Right atrium auricular region (tissue), 2 donors: ENCODE data around the gene NUDT3. TPM values are rescaled to one million over a fixed set of nuclear protein-coding genes. Genes with fewer than 3 reads are reported as not detected.
"Not testable (repeated sequence)": the region's sequence is repeated elsewhere in the genome, so short reads cannot be mapped to it uniquely, and the experiment has no call there.

ENCODE experiments used
- DNase-seq: peaks from one replicate; pipeline ENCODE4 v3.0.0-alpha.2; 2019; ENCODE audit warnings: low spot score
- H3K27ac ChIP-seq, 2 donors: fragments of 200-600 bp; sonication (generic); 1 replicate in 1 of 2; 2 replicates in 1 of 2; pipeline ENCODE4 v1.5.1; 2016 to 2019
- H3K27me3 ChIP-seq, 2 donors: fragments of 200-600 bp; sonication (generic); one replicate each; pipeline versions ENCODE4 v1.5.1 to v1.6.0; 2017 to 2019
- H3K36me3 ChIP-seq: fragments of 200-600 bp; sonication (generic); one replicate; pipeline ENCODE4 v1.5.1; 2016
- H3K4me1 ChIP-seq, 2 donors: fragments of 200-600 bp; sonication (generic); one replicate each; pipeline versions ENCODE4 v1.5.1 to v1.6.0; 2017 to 2019
- H3K4me3 ChIP-seq, 2 donors: fragments of 200-600 bp; sonication (generic); 1 replicate in 1 of 2; 2 replicates in 1 of 2; pipeline ENCODE4 v1.5.1; 2017 to 2019; ENCODE audit warnings: mild to moderate bottlenecking in 1 of 2, moderate library complexity in 1 of 2
- H3K9me3 ChIP-seq, 2 donors: fragments of 200-600 bp; sonication (generic); one replicate each; pipeline ENCODE4 v1.5.1; 2019
- CTCF ChIP-seq, 2 donors: fragments of 200-600 bp; sonication (generic); IDR thresholded peaks; one replicate each; pipeline ENCODE4 v1.5.1; 2019; ENCODE audit warnings: antibody characterized with exemption in 2 of 2
- total RNA-seq, 2 donors: library from RNA; depleted of rRNA; stranded (reverse); fragments of >200 nt; gene quantifications; one replicate each; pipeline ENCODE4 v1.1.0, GENCODE V29; 2016

Gene NUDT3
- total RNA-seq, 2 donors from 2014 or later: 47.2 to 53.5 TPM

DNA sequence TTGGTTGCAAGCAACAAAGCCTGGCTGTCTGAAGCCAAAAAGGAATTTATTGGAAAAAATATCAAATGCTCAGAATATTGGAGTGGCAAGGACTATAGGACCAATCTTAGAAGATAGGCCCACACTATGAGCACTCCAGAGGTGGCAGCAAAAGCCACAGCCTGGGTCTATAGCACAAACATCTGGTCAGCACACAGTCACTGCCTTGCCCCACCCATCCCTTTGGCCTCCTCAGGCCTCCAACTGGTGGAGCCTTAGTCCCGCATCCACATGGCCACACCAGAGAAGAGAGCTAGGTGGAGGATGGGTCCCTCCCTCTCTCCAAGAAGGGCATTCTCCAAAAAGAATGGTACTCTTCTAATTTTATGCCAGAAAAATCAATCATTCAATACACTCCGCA is 14.0 kb downstream of the NUDT3 start:
- Histone ChIP-seq H3K9me3 (no peaks in the 10 kb centered on the region), H3K4me1 (peaks cover 0 to 14% of the 10 kb centered on the region in 2 donors), H3K27me3 (no peaks in the 10 kb centered on the region), H3K36me3 (no peaks in the 10 kb centered on the region), H3K4me3 (no peak overlapping the region), H3K27ac (no peak overlapping the region)
- no peak for TF ChIP-seq CTCF (IDR thresholded peaks at IDR 0.05)
- DNase-seq: no peak

- H3K4me3 ChIP-seq: no peak overlapping the region
- no peaks in the 10 kb centered on the region for H3K36me3 ChIP-seq
- H3K27me3 ChIP-seq: no peaks in the 10 kb centered on the region
- no peak for DNase-seq
- TF ChIP-seq CTCF (IDR thresholded peaks at IDR 0.05): no peak
- H3K4me1 ChIP-seq: peaks cover 0 to 10% of the 10 kb centered on the region in 2 donors
- no peak overlapping the region for H3K27ac ChIP-seq
- no peaks in the 10 kb centered on the region for H3K9me3 ChIP-seq
These were observed 14.5 kb downstream of the NUDT3 start for GRCh38 chr6:34377984-34378383.

DNA sequence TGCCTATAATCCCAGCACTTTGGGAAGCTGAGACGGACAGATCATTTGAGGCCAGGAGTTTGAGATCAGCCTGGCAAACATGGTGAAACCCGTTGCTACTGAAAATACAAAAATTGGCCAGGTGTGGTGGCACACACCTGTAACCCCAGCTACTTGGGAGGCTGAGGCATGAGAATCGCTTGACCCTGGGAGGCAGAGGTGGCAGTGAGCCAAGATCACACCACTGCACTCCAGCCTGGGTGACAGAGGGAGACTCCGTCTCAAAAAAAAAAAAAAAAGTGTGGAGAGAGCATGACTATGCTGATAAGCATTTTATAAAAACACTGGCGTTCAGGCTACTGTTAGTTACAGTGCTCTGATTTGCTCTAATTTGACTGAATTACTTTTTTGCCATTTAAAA is 14.9 kb downstream of the NUDT3 start:
- H3K36me3 ChIP-seq, H3K4me3 ChIP-seq, H3K27me3 ChIP-seq, H3K27ac ChIP-seq, DNase-seq, H3K9me3 ChIP-seq: not testable (repeated sequence)
- peaks cover 0 to 10% of the 10 kb centered on the region in 2 donors for H3K4me1 ChIP-seq

DNA sequence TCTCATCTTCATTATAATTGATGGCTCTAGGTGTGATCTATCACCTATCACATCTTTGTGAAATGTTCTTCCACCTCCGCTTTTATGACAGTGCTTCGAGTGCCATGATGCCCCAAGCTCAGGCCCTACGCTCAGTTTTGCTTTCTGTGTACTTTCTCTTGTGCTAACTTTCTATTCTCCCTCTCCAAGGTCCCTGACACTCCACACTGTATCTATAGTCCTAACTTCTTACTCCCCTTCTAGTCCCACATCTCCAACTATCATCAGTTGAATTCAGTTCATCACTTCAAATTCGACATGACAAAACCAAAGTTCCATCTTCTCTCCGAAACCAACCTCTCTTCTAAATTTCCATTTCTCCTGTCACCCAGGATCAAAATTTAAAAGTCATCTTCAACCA is 16.6 kb downstream of the NUDT3 start:
- no peaks in the 10 kb centered on the region for H3K27me3 ChIP-seq
- TF ChIP-seq CTCF (IDR thresholded peaks at IDR 0.05): no peak
- H3K4me3 ChIP-seq: no peak overlapping the region
- no peaks in the 10 kb centered on the region for H3K9me3 ChIP-seq
- DNase-seq: no peak
- no peaks in the 10 kb centered on the region for H3K36me3 ChIP-seq
- H3K4me1 ChIP-seq: peaks cover 0 to 17% of the 10 kb centered on the region in 2 donors
- no peak overlapping the region for H3K27ac ChIP-seq

- Histone ChIP-seq H3K4me1 (peaks cover 0 to 29% of the 10 kb centered on the region in 2 donors), H3K27ac (no peak overlapping the region), H3K36me3 (no peaks in the 10 kb centered on the region), H3K9me3 (no peaks in the 10 kb centered on the region), H3K27me3 (no peaks in the 10 kb centered on the region), H3K4me3 (no peak overlapping the region)
- no peak for TF ChIP-seq CTCF (IDR thresholded peaks at IDR 0.05)
- no peak for DNase-seq
These were observed 18.0 kb downstream of the NUDT3 start for GRCh38 chr6:34374508-34374907.

GRCh38 chr6:34374069-34374468 is 18.4 kb downstream of the NUDT3 start:
- Histone ChIP-seq H3K36me3 (no peaks in the 10 kb centered on the region), H3K9me3 (no peaks in the 10 kb centered on the region), H3K27ac (no peak overlapping the region), H3K27me3 (no peaks in the 10 kb centered on the region), H3K4me3 (no peak overlapping the region), H3K4me1 (peaks cover 0 to 32% of the 10 kb centered on the region in 2 donors)
- no peak for DNase-seq
- TF ChIP-seq CTCF (IDR thresholded peaks at IDR 0.05): no peak
